PC-9 (cell line): ENCODE results near the gene CD22. TPM values are rescaled to one million over a fixed set of nuclear protein-coding genes. Genes with fewer than 3 reads are reported as not detected.
A peak's percentile ranks its signal among the peaks of the same experiment; 100 is the strongest.
"Not testable (repeated sequence)": the region's sequence is repeated elsewhere in the genome, so short reads cannot be mapped to it uniquely, and the experiment has no call there.

Experiments
- BruUV-seq: library from RNA; stranded (reverse); fragments of 400-500 nt; replicated peaks from 2 replicates; lab custom pipeline; 2021; lab: Mats Ljungman, UMichigan
- CTCF ChIA-PET: fragments of 300-600 bp; sonication (Branson Sonifier 250); formaldehyde crosslinking; loops from one replicate; lab custom pipeline; 2022; ENCODE audit warnings: antibody characterized with exemption; lab: Charles Lee
- POLR2A ChIA-PET: fragments of 300-600 bp; sonication (Branson Sonifier 250); formaldehyde crosslinking; loops from one replicate; lab custom pipeline; 2022; ENCODE audit warnings: antibody characterized with exemption; ENCODE audit not compliant: unreplicated experiment; lab: Charles Lee
- DNase-seq, 2 experiments: peaks; one replicate each; pipeline versions ENCODE4 v3.0.0 to v3.0.0-alpha.2; 2015 to 2022; ENCODE audit warnings: mixed read lengths in 1 of 2
- H2AFZ ChIP-seq: fragments of 200-600 bp; sonication (generic); 2 replicates; pipeline ENCODE4 v1.8.1; 2017; ENCODE audit warnings: antibody characterized with exemption
- H3F3A ChIP-seq: fragments of 200-600 bp; sonication (generic); 2 replicates; pipeline ENCODE4 v1.8.1; 2017; ENCODE audit warnings: antibody characterized with exemption, mild to moderate bottlenecking, low read depth; ENCODE audit not compliant: insufficient read depth
- H3K27ac ChIP-seq: fragments of 200-600 bp; sonication (generic); 2 replicates; pipeline ENCODE4 v1.6.1; 2016; ENCODE audit warnings: mixed run types
- H3K27me3 ChIP-seq: fragments of 200-600 bp; sonication (generic); 2 replicates; pipeline ENCODE4 v1.6.1; 2016; ENCODE audit warnings: low read depth, mixed run types; ENCODE audit not compliant: insufficient read depth
- H3K36me3 ChIP-seq: fragments of 200-600 bp; sonication (generic); 2 replicates; pipeline ENCODE4 v1.6.1; 2016; ENCODE audit warnings: low read depth, mixed run types
- H3K4me1 ChIP-seq: fragments of 200-600 bp; sonication (generic); replicated peaks from 2 replicates; pipeline ENCODE4 v1.6.1; 2016; ENCODE audit warnings: mixed run types; ENCODE audit not compliant: insufficient read depth
- H3K4me2 ChIP-seq: fragments of 200-600 bp; sonication (generic); 2 replicates; pipeline ENCODE4 v1.6.1; 2017; ENCODE audit warnings: mixed run types
- H3K4me3 ChIP-seq: fragments of 200-600 bp; sonication (generic); 2 replicates; pipeline ENCODE4 v1.6.1; 2016; ENCODE audit warnings: mixed run types
- H3K79me2 ChIP-seq: fragments of 200-600 bp; sonication (generic); 2 replicates; pipeline ENCODE4 v1.6.1; 2017; ENCODE audit warnings: low read depth, mixed run types
- H3K9me2 ChIP-seq: fragments of 200-600 bp; sonication (generic); 2 replicates; pipeline ENCODE4 v1.8.1; 2017; ENCODE audit warnings: mild to moderate bottlenecking; ENCODE audit not compliant: insufficient read depth
- H3K9me3 ChIP-seq: fragments of 200-600 bp; sonication (generic); 2 replicates; pipeline ENCODE4 v1.8.1; 2016; ENCODE audit warnings: low read depth; ENCODE audit not compliant: insufficient read depth
- H4K20me1 ChIP-seq: fragments of 200-600 bp; sonication (generic); 2 replicates; pipeline ENCODE4 v1.8.1; 2017; ENCODE audit not compliant: insufficient read depth
- CTCF ChIP-seq: fragments of 200-600 bp; sonication (generic); conservative IDR thresholded peaks from 2 replicates; pipeline ENCODE4 v1.6.1; 2017; ENCODE audit warnings: mixed run types, antibody characterized with exemption, mild to moderate bottlenecking, moderate library complexity
- EZH2 ChIP-seq: fragments of 200-600 bp; sonication (generic); IDR thresholded peaks from 2 replicates; pipeline ENCODE4 v1.8.0; 2017; ENCODE audit warnings: antibody characterized with exemption, low read depth
- intact Hi-C: fragments of 100-400 bp; cut with micrococcal nuclease; formaldehyde crosslinking; loops from one replicate; pipeline ENCODE4 v1.10.0; 2022; ENCODE audit not compliant: unreplicated experiment
- total RNA-seq: library from RNA; stranded (reverse); gene quantifications from 2 replicates; pipeline ENCODE4 v1.2.3, GENCODE V29; 2021

CD22 gene
- total RNA-seq, 1 experiment from 2014 or later: 29.8 TPM

GRCh38 chr19:35281303-35281702 lies 47.7 kb upstream of the CD22 start:
- POLR2A ChIA-PET: no interaction called here
- intact Hi-C loops: no loop called here
- H3K9me2 ChIP-seq: no peaks in the 10 kb centered on the region

GRCh38 chr19:35284153-35285094 lies 44.6 kb upstream of the CD22 start:
- Histone ChIP-seq H3K9me3 (no peaks in the 10 kb centered on the region), H3K4me3 (no peak overlapping the region), H2AFZ (no peak overlapping the region), H3F3A (peaks cover 11% of the 10 kb centered on the region; the same call in 1 of the 2 replicates), H3K79me2 (no peaks in the 10 kb centered on the region), H3K27ac (no peak overlapping the region), H4K20me1 (no peaks in the 10 kb centered on the region), H3K4me2 (no peak overlapping the region), H3K36me3 (no peaks in the 10 kb centered on the region), H3K4me1 (peaks cover 6% of the 10 kb centered on the region; the same call in 1 of the 2 replicates), H3K27me3 (no peaks in the 10 kb centered on the region), H3K9me2 (no peaks in the 10 kb centered on the region)
- TF ChIP-seq CTCF: no peak
- TF ChIP-seq EZH2: no peak
- no peak for DNase-seq
- BruUV-seq: no TSS peak
- POLR2A ChIA-PET: no interaction called here
- intact Hi-C loops: loop anchor here (5.0 kb wide), 1 partner anchor 183 kb away; no protein-coding TSS in a partner anchor
- CTCF ChIA-PET: interaction anchor here (0.8 kb wide), 1 partner anchor 11 kb away, joined by 9 read pairs; no protein-coding TSS in a partner anchor

More at GRCh38 chr19:35281303-35281702, 47.7 kb upstream of the CD22 start:
- DNase-seq: no peak
- H4K20me1 ChIP-seq: no peaks in the 10 kb centered on the region
- H3K27me3 ChIP-seq: no peaks in the 10 kb centered on the region
- TF ChIP-seq CTCF: no peak
- TF ChIP-seq EZH2: no peak
- H3K27ac ChIP-seq: no peak overlapping the region
- TSS peak; percentile 11 for BruUV-seq
- no peaks in the 10 kb centered on the region for H3K9me3 ChIP-seq
- H3F3A ChIP-seq: peaks cover 11% of the 10 kb centered on the region; the same call in 1 of the 2 replicates
- H3K4me3 ChIP-seq: no peak overlapping the region
- no peak overlapping the region for H2AFZ ChIP-seq
- H3K79me2 ChIP-seq: no peaks in the 10 kb centered on the region
- no peaks in the 10 kb centered on the region; the same call in 1 of the 2 replicates for H3K36me3 ChIP-seq
- H3K4me1 ChIP-seq: no peaks in the 10 kb centered on the region
- H3K4me2 ChIP-seq: no peak overlapping the region
- CTCF ChIA-PET: no interaction called here

GRCh38 chr19:35285095-35285449 lies 43.9 kb upstream of the CD22 start:
- Histone ChIP-seq H3K79me2 (no peaks in the 10 kb centered on the region), H3K9me3 (no peaks in the 10 kb centered on the region), H3K4me2 (no peak overlapping the region), H4K20me1 (no peaks in the 10 kb centered on the region), H3K27ac (no peak overlapping the region), H3F3A (peaks cover 11% of the 10 kb centered on the region; the same call in 1 of the 2 replicates), H3K36me3 (no peaks in the 10 kb centered on the region), H3K9me2 (no peaks in the 10 kb centered on the region), H3K27me3 (no peaks in the 10 kb centered on the region), H3K4me1 (peaks cover 11% of the 10 kb centered on the region; the same call in 1 of the 2 replicates), H3K4me3 (no peak overlapping the region), H2AFZ (no peak overlapping the region)
- intact Hi-C loops: loop anchor here (5.0 kb wide), 1 partner anchor 182 kb away; no protein-coding TSS in a partner anchor
- TF ChIP-seq CTCF (no peak), EZH2 (no peak)
- DNase-seq: no peak
- no TSS peak for BruUV-seq
- CTCF ChIA-PET: no interaction called here
- POLR2A ChIA-PET: no interaction called here

- intact Hi-C loops: loop anchor here (5.0 kb wide), 1 partner anchor 182 kb away; no protein-coding TSS in a partner anchor
- H3K9me2 ChIP-seq, H2AFZ ChIP-seq, H3K4me2 ChIP-seq, H3K27me3 ChIP-seq, H3K4me3 ChIP-seq, H3K9me3 ChIP-seq, H4K20me1 ChIP-seq, CTCF ChIA-PET, H3K36me3 ChIP-seq, BruUV-seq, H3K27ac ChIP-seq, POLR2A ChIA-PET, H3K79me2 ChIP-seq, DNase-seq: not testable (repeated sequence)
- Histone ChIP-seq H3F3A (peaks cover 11% of the 10 kb centered on the region; the same call in 1 of the 2 replicates), H3K4me1 (peaks cover 11% of the 10 kb centered on the region; the same call in 1 of the 2 replicates)
Observed at GRCh38 chr19:35285465-35285864, 43.5 kb upstream of the CD22 start.

- H3K9me3 ChIP-seq, H3K27ac ChIP-seq, H3K27me3 ChIP-seq, H3K36me3 ChIP-seq, H3F3A ChIP-seq, POLR2A ChIA-PET, H3K9me2 ChIP-seq, CTCF ChIA-PET, H4K20me1 ChIP-seq, H3K4me2 ChIP-seq, BruUV-seq, DNase-seq, H3K79me2 ChIP-seq, H2AFZ ChIP-seq, H3K4me3 ChIP-seq: not testable (repeated sequence)
- peaks cover 11% of the 10 kb centered on the region; the same call in 1 of the 2 replicates for H3K4me1 ChIP-seq
- intact Hi-C loops: loop anchor here (5.0 kb wide), 1 partner anchor 181 kb away; no protein-coding TSS in a partner anchor
Observed at GRCh38 chr19:35286101-35286500, 42.9 kb upstream of the CD22 start.
